SJCRH30 (cell line): ENCODE data around the gene PRKAA2. TPM values are rescaled to one million over a fixed set of nuclear protein-coding genes. Genes with fewer than 3 reads are reported as not detected.

Experiments used
- DNase-seq, 2 experiments: peaks; one replicate each; pipeline ENCODE4 v3.0.0-alpha.2; 2015 to 2020
- H3K27ac ChIP-seq: fragments of 250-450 bp; sonication (Bioruptor Pico); 2 replicates; pipeline ENCODE4 v1.5.1; 2020; ENCODE audit warnings: mild to moderate bottlenecking, moderate library complexity
- H3K27me3 ChIP-seq: fragments of 250-450 bp; sonication (Bioruptor Pico); 2 replicates; pipeline ENCODE4 v1.5.1; 2020; ENCODE audit warnings: mild to moderate bottlenecking, moderate library complexity
- H3K36me3 ChIP-seq: fragments of 250-450 bp; sonication (Bioruptor Pico); 2 replicates; pipeline ENCODE4 v1.5.1; 2020; ENCODE audit warnings: mild to moderate bottlenecking, moderate library complexity
- H3K4me1 ChIP-seq: fragments of 250-450 bp; sonication (Bioruptor Pico); 2 replicates; pipeline ENCODE4 v1.5.1; 2020; ENCODE audit warnings: mild to moderate bottlenecking, moderate library complexity
- H3K4me3 ChIP-seq: fragments of 250-450 bp; sonication (Bioruptor Pico); 2 replicates; pipeline ENCODE4 v1.5.1; 2020; ENCODE audit warnings: mild to moderate bottlenecking, moderate library complexity
- H3K9me3 ChIP-seq: fragments of 250-450 bp; sonication (Bioruptor Pico); replicated peaks from 2 replicates; pipeline ENCODE4 v1.5.1; 2020; ENCODE audit warnings: mild to moderate bottlenecking, moderate library complexity
- total RNA-seq: library from RNA; depleted of rRNA; stranded (reverse); fragments of >200 nt; shearing (Covaris generic); gene quantifications from 2 replicates; pipeline ENCODE4 v1.2.3, GENCODE V29; 2014

The PRKAA2 gene
- total RNA-seq, 1 experiment from 2014 or later = not detected

GRCh38 chr1:56644064-56644918 is 823 bp upstream of the PRKAA2 start:
- Histone ChIP-seq H3K9me3 (no peaks in the 10 kb centered on the region), H3K4me1 (no peaks in the 10 kb centered on the region), H3K36me3 (no peaks in the 10 kb centered on the region), H3K27ac (no peak overlapping the region), H3K27me3 (no peaks in the 10 kb centered on the region), H3K4me3 (no peak overlapping the region)
- no peak for DNase-seq

- no peak overlapping the region for H3K27ac ChIP-seq
- no peaks in the 10 kb centered on the region for H3K36me3 ChIP-seq
- no peaks in the 10 kb centered on the region for H3K9me3 ChIP-seq
- H3K4me3 ChIP-seq = no peak overlapping the region
- no peaks in the 10 kb centered on the region for H3K27me3 ChIP-seq
- no peaks in the 10 kb centered on the region for H3K4me1 ChIP-seq
- DNase-seq = no peak
Measured at GRCh38 chr1:56645677-56646305, 677 bp downstream of the PRKAA2 start.

DNA sequence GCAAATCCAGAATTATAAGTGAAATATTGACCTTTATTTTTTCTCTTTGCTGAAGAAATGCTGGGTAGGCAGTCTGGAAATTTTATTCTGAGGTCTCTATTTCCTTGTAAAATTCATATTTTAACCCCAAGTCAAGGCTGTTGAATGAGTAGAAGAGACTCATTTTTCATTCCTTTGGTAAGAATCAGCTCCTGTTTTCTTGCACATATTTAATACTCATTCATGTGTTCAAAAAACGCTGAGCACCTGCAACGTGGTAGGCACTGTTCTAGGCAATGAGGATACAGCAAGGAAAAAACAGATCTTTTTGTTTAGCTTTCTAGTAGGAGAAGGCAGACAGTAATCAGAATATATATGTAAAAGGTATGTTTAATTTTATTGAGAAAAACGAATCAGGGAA is 1.5 kb downstream of the PRKAA2 start:
- no peaks in the 10 kb centered on the region for H3K36me3 ChIP-seq
- no peaks in the 10 kb centered on the region for H3K9me3 ChIP-seq
- no peak overlapping the region for H3K4me3 ChIP-seq
- no peaks in the 10 kb centered on the region for H3K4me1 ChIP-seq
- no peaks in the 10 kb centered on the region for H3K27me3 ChIP-seq
- no peak overlapping the region for H3K27ac ChIP-seq
- DNase-seq = no peak

- Histone ChIP-seq H3K36me3 (no peaks in the 10 kb centered on the region), H3K27ac (no peak overlapping the region), H3K4me1 (no peaks in the 10 kb centered on the region), H3K9me3 (no peaks in the 10 kb centered on the region), H3K27me3 (no peaks in the 10 kb centered on the region), H3K4me3 (no peak overlapping the region)
- no peak for DNase-seq
Measured at GRCh38 chr1:56647106-56647505, 2.0 kb downstream of the PRKAA2 start.

GRCh38 chr1:56648546-56648945 is 3.4 kb downstream of the PRKAA2 start:
- no peaks in the 10 kb centered on the region for H3K36me3 ChIP-seq
- H3K27ac ChIP-seq = no peak overlapping the region
- H3K9me3 ChIP-seq = no peaks in the 10 kb centered on the region
- H3K4me1 ChIP-seq = no peaks in the 10 kb centered on the region
- no peaks in the 10 kb centered on the region for H3K27me3 ChIP-seq
- DNase-seq = no peak
- no peak overlapping the region for H3K4me3 ChIP-seq

DNA sequence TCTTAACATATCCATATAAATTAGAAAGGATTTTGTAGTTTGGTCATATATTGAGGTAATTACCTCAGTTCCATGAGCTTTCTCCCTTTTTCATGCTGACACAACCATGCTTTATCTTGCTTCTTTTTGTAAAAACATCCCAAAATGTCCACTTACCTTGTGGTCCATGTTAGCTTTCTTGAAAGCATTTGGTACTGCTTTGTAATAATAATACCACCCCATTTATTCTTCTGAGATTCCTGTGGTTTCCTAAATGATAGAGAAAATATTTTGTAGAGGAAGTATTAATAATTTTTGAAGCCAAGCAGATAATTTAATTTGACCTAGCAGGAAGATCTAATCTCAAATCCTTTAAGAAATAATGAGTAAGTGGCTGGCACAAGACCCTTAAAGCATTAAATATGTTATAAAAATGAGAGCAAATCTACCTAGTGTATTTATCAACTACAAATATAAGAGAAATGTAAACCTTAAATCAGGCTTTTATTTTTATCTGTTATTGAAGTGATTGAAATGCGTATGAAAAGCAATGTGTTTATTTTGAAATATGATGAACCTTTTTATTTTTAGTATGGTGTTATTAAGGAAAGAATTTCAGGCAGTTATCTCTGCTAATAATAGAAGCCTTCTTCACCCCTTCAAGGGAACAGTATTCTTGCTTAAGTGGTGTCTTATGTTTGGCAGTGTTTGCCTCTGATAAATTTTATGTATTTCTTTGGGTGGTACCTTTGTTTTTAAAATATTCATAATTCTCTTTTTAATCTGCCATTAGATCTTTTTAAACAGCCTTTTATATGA is 9.2 kb downstream of the PRKAA2 start:
- no peak for DNase-seq
- no peak overlapping the region for H3K4me3 ChIP-seq
- peaks cover 3% of the 10 kb centered on the region for H3K9me3 ChIP-seq
- H3K4me1 ChIP-seq = no peaks in the 10 kb centered on the region
- H3K36me3 ChIP-seq = no peaks in the 10 kb centered on the region
- H3K27ac ChIP-seq = no peak overlapping the region
- H3K27me3 ChIP-seq = no peaks in the 10 kb centered on the region

GRCh38 chr1:56655991-56656613 is 11.0 kb downstream of the PRKAA2 start:
- Histone ChIP-seq H3K36me3 (no peaks in the 10 kb centered on the region), H3K27me3 (no peaks in the 10 kb centered on the region), H3K27ac (no peak overlapping the region), H3K9me3 (peaks cover 3% of the 10 kb centered on the region), H3K4me1 (no peaks in the 10 kb centered on the region), H3K4me3 (no peak overlapping the region)
- no peak for DNase-seq

- Histone ChIP-seq H3K9me3 (peaks cover 3% of the 10 kb centered on the region), H3K4me3 (no peak overlapping the region), H3K36me3 (no peaks in the 10 kb centered on the region), H3K27ac (no peak overlapping the region), H3K4me1 (no peaks in the 10 kb centered on the region), H3K27me3 (no peaks in the 10 kb centered on the region; the same call in 1 of the 2 replicates)
- DNase-seq = no peak
Measured at GRCh38 chr1:56658254-56658653, 13.1 kb downstream of the PRKAA2 start.

DNA sequence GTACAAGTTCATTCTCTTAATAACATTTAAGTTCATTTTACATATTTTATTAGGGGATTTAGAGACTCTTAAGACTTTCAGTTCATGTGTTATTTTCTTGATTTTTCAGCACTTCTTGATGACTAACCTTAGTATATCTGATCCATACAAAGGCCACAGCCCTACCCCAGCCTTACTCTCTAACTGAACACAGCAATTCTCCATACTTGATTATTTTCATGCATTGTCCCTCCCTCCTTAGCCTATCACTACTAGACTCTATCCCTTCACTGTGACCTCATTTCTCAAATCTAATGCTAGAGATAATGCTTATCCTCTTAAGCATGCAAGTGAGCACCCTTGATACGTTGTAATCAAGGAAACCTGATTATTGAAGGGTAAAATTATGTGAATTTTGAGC is 15.2 kb downstream of the PRKAA2 start:
- no peaks in the 10 kb centered on the region; the same call in 1 of the 2 replicates for H3K27me3 ChIP-seq
- H3K4me3 ChIP-seq = no peak overlapping the region
- no peaks in the 10 kb centered on the region for H3K36me3 ChIP-seq
- H3K4me1 ChIP-seq = no peaks in the 10 kb centered on the region
- no peak for DNase-seq
- H3K27ac ChIP-seq = no peak overlapping the region
- peaks cover 3% of the 10 kb centered on the region for H3K9me3 ChIP-seq

- Histone ChIP-seq H3K36me3 (no peaks in the 10 kb centered on the region), H3K4me1 (no peaks in the 10 kb centered on the region), H3K4me3 (no peak overlapping the region), H3K9me3 (no peaks in the 10 kb centered on the region), H3K27ac (no peak overlapping the region), H3K27me3 (no peaks in the 10 kb centered on the region; the same call in 1 of the 2 replicates)
- no peak for DNase-seq
Measured at GRCh38 chr1:56663846-56664245, 18.7 kb downstream of the PRKAA2 start.

DNA sequence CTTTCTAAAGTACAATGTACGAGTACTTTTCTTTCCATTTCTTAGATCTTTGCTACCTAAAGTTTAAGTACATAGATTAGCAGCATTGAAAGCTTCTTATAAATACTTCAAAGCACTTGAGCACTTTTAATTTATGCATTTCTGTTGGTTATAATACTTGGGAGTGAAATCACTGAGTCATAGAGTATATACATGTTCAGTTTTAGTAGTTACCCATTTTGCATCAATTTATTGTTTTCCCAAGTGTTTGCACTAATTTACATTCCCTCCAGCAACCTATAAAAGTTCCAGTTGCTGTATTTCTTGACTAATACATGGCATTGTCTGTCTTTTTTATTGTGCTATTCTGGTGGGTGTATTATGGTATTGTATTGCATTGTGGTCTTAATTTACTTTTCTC is 20.3 kb downstream of the PRKAA2 start:
- Histone ChIP-seq H3K4me3 (no peak overlapping the region), H3K27me3 (no peaks in the 10 kb centered on the region; the same call in 1 of the 2 replicates)
- no peak for DNase-seq

DNA sequence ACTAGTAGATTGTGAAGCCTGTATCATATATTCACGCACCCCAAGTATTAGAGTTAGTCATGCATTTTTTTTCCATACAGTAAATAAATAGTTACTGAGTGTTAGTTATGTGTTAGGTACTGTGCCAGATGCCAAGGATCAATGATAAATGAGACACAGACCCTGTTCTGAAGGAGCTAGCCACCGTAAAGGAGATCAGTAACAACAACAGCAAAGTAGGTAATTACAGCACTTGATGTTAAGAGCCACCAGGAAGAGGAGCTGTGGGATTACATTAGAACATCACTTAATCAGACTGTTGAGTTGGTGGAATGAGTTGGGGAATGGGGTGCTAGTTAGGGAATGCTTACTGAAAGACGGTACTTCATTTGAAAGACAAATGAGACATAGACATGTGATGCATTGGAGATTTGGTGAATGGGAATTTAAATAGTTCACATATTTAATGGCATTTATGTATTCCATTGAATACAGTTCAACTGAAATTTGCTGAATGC is 21.0 kb downstream of the PRKAA2 start:
- DNase-seq = no peak
- H3K36me3 ChIP-seq = no peaks in the 10 kb centered on the region
- H3K4me3 ChIP-seq = no peak overlapping the region
- no peaks in the 10 kb centered on the region for H3K9me3 ChIP-seq
- no peaks in the 10 kb centered on the region for H3K4me1 ChIP-seq
- H3K27me3 ChIP-seq = no peaks in the 10 kb centered on the region; the same call in 1 of the 2 replicates
- no peak overlapping the region for H3K27ac ChIP-seq

More for the DNA sequence above, 20.3 kb downstream of the PRKAA2 start:
- Histone ChIP-seq H3K4me1 (no peaks in the 10 kb centered on the region), H3K9me3 (no peaks in the 10 kb centered on the region), H3K27ac (no peak overlapping the region), H3K36me3 (no peaks in the 10 kb centered on the region)

GRCh38 chr1:56670350-56670749 is 25.2 kb downstream of the PRKAA2 start:
- Histone ChIP-seq H3K4me1 (no peaks in the 10 kb centered on the region), H3K27ac (no peak overlapping the region), H3K4me3 (no peak overlapping the region), H3K36me3 (no peaks in the 10 kb centered on the region), H3K9me3 (no peaks in the 10 kb centered on the region), H3K27me3 (no peaks in the 10 kb centered on the region)
- DNase-seq = no peak

GRCh38 chr1:56671085-56671484 is 26.0 kb downstream of the PRKAA2 start:
- no peak for DNase-seq
- no peaks in the 10 kb centered on the region for H3K9me3 ChIP-seq
- no peak overlapping the region for H3K4me3 ChIP-seq
- no peaks in the 10 kb centered on the region for H3K27me3 ChIP-seq
- H3K27ac ChIP-seq = no peak overlapping the region
- no peaks in the 10 kb centered on the region for H3K36me3 ChIP-seq
- no peaks in the 10 kb centered on the region for H3K4me1 ChIP-seq
